Inflammatory macrophage treated with lipopolysaccharide for 1 hour (primary cell): ENCODE measurements around the gene SERPINA12.
"Not testable (repeated sequence)": the region's sequence is repeated elsewhere in the genome, so short reads cannot be mapped to it uniquely, and the experiment has no call there.

ENCODE experiments used
- DNase-seq, 2 donors: peaks; one replicate each; pipeline ENCODE4 v3.0.0-alpha.2; 2020 to 2022

The SERPINA12 gene

DNA sequence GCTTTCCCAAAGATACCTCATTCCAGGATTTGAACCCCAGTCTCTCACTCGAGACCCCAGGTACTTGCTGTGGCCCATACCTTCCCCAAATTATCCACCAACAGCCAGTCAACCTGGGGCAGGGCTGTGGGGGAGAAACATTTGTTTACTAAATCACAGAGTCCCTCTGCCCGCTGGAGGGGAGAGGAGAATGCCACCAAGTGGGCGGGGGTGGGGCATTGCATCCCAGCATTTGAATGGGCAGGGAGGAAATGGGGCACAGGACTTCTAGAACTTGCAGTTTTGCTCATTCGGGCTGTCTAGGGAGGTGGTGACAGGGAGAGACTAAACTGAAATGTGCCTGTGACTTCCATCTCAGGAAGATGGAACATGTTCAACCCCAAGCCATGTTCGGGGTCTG lies 22.4 kb downstream of the SERPINA12 start:
- DNase-seq: no peak

DNA sequence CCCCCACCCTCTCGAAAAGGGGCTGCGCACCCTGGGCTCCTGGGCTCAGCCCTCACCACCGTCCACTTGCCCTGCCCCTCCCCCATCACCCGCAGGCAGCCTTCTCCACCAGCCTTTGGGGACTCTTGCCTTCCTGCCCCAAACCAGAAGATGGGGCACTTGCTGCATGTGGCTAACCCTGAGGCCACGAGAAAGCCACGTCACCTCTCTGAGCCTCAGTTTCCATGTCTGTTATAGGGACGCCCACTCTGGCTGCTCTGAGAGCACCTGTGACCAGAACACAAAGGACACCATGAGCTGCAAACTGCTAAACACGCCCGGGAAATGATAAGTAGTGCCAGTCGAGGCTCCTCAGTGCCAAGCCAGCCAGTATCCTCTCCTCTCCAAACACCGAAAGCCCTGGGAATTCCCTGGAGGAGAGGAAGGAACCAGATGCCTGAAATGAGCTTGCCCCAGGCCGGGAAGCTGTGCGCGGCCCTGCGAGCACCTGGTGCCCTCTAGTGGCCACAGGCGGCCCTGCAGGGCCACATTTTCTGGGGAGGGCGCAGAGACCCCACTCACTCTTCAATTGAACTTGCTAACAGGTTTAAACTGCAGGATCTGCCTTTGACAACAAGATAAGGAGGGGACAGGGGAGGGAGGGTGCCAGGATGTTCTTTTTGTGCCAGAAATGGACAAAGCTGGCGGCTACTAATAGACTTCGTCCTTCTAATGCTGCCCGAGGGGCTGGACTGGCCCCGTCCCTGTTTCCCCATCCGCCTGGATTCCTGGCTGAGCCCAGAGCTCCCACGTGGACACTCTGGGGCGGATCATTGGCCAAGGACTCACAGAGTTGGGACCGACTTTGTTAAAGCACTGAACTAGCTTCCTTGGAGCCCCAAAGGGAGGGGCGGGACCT lies 23.1 kb downstream of the SERPINA12 start:
- peak; percentile 60 to 63 for DNase-seq

DNA sequence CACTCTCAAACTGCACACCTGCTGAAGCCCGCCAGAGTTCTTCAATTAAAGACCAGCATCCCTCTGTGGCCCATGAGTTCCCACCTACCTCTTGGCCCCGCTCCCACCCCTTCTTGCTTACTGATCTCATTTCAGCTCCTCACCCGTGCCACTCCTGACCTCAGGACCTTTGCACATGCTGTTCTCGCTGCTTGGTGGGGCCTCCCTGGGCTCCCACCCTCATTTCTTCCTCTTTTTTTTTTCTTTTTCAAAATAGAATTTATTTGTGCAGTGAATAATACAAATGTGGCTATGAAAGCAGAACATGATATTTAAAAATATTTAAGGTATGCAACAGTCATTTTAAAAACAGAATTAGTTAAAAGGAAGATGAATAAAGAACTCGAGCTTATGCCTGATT lies 24.8 kb downstream of the SERPINA12 start:
- no peak for DNase-seq

DNA sequence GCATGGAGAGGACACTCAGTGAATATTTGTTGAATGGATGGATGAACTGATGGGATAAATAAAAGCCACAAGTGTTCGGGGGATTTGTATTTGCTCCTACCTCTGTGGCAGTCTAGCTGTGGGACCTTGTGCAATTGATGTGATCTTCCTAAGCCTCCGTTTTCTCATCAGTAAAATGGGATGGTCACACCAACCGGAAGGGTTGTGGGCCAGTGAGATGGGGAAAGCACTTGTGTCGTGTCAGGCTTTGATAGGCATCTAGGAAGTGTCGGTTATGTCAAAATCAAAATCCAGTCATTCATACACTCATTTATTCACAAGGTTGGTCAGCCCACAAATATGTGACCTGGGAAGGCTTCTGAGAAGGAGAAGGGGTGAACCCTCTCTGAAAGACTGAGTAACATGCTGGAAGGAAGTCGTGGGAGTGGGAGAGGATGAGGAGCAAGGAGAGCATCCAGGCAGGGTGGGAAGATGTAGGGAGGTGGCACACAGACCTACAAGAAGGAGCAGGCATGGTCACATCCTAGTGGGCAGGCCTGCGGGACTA lies 25.5 kb downstream of the SERPINA12 start:
- DNase-seq: peak in 1 of 2 donors; percentile 23

DNA sequence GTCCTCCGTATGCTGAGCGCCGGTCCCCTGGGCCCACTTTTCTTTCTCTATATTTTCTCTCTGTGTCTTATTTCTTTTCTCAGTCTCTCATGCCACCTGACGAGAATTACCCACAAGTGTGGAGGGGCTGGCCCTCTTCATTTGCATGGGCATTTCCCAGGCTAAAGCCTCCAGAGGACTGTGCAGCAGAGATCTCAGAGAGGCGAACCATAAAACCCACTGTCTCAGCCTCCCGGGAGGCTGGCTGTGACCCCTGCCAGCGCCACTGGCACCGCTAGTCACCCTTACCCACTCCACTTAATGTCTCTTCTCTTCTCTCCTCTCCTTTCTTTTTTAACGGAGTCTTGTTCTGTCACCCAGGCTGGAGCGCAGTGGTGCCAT lies 26.2 kb downstream of the SERPINA12 start:
- no peak for DNase-seq

DNA sequence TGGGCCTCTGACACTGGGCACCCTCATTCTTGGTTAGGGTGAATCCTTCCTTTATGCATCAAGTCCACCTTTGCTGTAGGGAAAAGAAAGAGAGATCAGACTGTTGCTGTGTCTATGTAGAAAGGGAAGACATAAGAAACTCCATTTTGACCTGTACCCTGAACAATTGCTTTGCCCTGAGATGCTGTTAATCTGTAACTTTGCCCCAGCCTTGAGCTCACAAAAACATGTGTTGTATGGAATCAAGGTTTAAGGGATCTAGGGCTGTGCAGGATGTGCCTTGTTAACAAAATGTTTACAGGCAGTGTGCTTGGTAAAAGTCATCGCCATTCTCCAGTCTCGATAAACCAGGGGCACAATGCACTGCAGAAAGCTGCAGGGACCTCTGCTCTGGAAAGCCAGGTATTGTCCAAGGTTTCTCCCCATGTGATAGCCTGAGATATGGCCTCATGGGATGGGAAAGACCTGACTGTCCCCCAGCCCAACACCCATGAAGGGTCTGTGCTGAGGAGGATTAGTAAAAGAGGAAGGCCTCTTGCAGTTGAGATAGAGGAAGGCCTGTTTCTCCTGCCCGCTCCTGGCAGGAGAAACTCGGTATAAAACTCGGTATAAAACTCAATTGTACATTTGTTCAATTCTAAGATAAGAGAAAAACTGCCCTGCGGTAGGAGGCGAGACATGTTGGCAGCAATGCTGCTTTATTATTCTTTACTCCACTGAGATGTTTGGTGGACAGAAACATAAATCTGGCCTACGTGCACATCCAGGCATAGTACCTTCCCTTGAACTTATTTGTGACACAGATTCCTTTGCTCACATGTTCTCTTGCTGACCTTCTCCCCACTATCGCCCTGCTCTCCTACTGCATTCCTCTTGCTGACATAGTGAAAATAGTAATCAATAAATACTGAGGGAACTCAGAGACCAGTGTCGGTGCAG lies 26.9 kb downstream of the SERPINA12 start:
- DNase-seq: not testable (repeated sequence)

DNA sequence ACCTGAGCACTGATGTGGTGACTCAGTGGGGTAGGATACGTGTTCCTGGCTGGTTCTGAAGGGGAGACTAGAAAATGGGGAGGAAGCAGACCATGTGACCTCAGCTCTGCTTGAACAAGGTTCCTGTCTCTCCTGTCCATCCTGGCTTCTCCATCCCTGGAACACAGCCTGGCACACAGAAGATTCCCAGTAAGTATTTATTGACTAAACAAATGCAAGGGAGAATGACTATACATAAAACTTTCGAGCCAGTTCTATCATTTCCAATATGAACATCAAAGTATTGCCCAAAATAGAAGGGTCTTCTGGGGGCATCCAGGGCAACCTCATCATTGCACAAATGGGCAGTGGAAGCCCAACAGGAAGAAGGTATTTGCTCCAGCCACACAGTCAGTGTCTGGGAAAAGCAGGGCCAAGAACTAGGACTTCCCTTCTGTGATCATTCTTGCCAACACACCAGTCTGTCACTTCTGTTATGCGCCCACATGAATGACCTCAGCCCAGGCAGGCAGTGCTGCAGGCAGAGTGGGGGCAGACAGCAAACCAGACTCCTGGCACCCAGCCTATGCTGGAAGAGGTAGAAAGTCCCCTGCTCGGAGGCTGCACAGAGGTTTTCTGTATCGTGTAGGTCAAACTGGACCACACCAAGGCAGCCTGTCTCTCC lies 27.7 kb downstream of the SERPINA12 start:
- peak; percentile 71 to 95 for DNase-seq

DNA sequence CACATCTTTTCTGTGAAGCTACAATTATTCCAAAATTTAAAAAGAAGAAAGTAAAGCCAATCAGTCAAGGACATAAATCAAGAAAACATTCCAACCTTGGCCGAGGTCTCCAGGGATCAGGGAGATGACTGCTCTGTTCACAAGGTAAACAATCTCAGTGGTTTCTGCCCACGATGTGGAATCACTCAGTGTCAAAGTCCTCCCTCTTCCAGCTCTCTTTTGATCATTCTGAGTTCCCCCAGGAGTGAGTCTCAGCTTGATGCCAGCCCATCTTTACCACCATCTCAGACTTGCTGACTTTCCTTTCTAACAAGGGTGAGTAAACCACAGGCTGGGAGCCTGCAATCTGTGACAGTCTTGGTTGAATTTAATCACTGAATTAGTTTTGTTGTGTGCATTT lies 28.5 kb downstream of the SERPINA12 start:
- no peak for DNase-seq

DNA sequence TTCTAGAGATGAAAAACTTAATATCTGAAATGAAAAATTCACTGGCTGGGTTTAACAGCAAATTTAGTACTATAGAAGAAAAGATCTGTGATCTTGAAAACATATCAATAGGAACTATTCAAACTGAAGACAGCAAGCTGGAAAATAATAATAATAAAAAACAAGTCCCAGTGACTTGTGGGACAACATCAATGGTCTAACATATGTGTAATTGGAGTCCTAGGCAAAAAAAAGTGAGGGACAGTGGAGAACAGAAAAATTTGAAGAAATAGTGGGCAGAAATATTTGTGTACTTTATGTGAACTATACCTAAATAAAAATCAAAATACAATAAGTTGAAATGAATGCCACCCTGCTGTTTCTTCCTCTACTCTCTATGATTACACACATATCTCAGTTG lies 30.8 kb downstream of the SERPINA12 start:
- no peak for DNase-seq

DNA sequence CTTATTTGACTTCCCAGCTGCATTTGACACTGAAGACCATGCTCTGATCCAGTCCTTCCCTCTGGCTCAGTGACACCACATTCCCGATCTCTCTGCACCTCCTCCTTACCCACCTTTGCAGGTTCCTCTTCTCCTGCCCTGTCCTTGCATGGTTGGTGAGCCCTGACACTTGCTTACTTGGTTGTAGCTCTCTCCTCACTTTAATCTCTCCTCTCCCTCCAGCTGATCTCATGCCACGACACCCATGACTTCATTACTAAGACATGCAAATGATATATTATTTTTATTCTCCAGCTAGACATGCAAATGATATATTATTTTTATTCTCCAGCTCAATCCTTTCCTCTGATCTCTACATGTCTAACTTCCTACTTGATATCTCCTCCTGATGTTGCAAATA lies 33.2 kb downstream of the SERPINA12 start, which contains the start of gene SERPINA9:
SERPINA9 (minus strand) TSS at position 175 of the 400 bp plus-strand sequence. CDS start 6,357 bp downstream, outside the sequence.
- no peak for DNase-seq

DNA sequence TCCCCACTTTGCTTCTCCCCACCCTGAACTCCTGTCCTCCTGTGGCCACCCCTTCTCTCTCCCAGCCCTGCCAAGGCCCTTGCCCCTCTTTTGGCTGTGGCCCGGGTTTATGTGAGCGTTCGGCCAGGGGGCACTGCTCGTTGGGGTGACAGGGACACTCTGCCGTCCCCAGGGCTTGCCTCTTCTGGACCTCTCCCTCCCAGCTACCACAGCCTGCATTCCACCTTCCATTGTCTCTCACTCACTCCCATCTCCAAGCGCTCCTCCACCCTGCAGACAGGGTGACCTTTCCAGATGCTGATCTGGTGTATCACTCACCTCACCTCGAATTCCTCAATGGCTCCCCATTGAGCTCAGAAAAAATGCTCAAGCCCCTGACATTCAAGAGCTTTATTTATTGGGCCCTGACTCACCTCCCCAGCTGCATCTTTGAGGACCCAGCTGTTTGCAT lies 34.7 kb downstream of the SERPINA12 start:
- no peak for DNase-seq

DNA sequence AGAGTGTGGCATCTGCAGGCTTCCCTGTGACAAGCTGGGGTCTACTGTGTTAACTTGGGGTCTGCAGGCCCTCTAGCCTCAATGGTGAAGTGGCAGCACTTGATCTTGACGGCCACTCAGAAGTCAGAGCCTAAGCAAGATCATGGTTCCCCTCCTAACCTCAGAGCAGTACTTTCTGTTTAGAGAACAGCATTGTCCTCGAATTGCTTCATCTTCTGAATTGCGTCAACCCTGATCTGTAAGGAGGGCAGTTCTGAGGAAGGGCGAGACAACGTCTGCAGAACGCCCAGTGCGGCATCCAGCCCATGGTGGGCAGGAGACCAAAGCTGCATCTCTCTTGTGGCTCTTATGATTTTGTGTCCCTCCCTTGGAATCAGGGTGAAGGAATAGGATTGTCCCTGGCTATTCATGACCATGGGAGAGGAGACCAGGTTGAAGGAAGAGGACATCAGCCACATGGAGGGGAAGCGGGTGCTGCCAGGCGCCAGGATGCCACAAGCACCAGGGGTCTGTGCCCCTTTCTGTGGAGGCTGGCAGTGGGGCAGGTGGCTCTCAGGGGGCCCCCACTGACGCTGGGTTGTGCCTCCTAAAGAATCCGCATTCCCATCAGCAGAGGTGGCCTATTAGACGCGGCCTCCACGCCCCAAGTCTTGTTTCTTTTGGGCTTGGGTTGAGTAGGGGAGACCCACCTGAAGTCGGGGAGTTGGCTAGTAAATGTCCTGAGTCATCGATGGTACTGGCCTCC lies 35.4 kb downstream of the SERPINA12 start:
- peak; percentile 62 to 64 for DNase-seq

DNA sequence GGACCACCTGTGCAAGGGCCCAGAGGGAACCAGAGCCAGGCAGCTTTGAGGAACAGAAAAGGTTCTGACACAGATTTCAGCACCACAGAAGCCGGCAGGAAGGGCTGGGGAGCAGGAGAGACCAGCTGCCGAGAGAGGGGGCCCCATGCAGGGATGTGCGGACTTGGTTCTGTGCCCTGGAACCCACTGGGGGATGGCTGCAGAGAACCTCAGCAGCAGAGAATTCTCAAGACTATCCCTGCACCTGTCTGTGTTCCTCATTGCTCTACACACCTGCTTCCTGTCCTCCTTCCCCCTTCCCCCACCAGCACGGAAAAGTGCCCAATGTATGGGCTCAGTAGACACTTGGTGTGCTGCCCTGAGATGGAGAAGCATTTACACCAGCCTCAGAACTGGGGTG lies 36.4 kb downstream of the SERPINA12 start:
- no peak for DNase-seq

DNA sequence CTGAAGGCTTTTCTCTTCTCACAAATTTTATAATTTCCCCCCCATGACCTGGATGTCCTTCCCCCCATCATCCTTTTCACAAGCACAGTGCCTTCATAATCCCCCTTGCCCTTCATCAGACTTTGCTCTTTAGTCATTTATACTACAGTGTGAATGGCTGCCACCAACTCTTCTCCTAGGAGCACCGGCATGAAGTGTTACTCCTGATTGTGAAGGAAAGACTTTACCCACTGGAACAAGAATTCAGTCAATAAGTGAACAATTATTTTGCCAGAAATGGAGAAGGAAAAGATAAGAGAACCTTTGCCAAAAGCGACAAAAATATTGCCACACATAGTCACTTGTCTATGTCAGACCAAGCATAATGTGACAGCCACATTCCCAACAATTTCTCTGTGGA lies 38.2 kb downstream of the SERPINA12 start:
- DNase-seq: no peak

DNA sequence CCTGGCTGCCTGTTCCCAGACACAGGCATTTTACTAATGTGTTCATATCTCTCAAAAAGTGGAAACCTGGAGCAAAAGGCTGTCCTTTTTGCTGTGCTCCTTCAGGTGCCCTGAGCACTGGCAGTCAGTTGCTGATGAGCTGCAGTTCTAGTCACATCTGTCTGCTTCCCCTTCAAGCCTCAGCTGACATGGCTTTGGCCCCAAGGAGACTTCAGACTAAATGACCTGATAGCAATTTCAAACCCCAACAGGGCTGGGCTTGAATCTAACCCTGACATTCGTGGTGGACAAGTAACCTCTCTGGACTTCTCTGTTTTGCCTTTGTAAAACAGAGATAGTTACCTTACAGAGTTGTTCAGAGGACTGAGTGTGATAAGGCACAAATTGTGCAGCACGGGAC lies 39.0 kb downstream of the SERPINA12 start:
- DNase-seq: no peak

DNA sequence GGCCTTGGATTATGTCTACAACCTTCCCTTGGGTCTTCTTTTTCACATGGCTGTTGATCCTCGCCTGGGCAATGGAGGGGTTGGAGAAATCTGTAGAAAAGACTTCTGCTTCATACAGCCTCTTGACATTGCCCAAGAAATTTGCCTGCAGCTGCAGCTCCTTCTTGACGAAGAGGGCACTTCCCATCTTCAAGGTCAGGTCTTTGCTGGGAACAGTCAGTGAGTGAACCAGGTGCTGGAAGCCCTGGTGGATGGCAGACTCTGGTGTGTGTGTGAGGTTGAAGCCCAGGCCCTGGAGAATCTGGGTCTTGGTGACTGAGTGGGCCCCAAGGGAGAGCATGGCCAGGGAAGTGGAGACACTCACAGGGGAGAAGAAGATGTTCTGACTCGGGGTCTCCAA lies 40.0 kb downstream of the SERPINA12 start:
- no peak for DNase-seq

DNA sequence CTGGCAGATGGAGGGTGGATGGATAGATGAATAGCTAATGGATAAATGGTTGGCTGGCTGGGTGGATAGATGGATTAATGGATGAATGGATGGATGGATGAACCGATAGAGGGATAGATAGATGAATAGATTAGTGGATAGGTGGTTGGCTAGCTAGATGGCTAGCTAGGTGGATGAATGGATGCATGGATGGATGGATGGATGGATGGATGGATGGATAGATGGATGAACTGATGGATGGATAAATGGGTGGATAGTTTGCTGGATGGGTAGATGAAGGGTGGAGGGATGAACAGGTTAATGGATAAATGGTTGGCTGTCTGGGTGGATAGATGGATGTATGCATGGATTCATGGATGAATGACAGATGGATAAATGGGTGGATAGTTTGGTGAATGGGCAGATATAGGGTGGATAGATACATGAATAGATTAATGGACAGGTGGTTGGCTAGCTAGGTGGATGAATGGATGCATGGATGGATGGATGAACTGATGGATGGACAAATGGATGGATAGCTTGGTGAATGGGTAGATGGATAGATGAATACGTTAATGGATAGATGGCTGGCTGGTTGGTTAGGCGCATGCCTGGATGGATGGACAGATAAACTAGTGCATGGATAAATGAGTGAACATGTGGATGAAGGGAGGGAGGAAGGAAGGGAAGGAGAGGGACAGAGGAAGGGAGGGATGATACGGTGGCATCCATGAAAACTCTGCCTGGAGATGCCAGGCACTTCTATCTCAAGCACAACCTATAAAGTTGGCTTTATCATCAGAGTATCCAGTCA lies 41.3 kb downstream of the SERPINA12 start:
- no peak for DNase-seq

DNA sequence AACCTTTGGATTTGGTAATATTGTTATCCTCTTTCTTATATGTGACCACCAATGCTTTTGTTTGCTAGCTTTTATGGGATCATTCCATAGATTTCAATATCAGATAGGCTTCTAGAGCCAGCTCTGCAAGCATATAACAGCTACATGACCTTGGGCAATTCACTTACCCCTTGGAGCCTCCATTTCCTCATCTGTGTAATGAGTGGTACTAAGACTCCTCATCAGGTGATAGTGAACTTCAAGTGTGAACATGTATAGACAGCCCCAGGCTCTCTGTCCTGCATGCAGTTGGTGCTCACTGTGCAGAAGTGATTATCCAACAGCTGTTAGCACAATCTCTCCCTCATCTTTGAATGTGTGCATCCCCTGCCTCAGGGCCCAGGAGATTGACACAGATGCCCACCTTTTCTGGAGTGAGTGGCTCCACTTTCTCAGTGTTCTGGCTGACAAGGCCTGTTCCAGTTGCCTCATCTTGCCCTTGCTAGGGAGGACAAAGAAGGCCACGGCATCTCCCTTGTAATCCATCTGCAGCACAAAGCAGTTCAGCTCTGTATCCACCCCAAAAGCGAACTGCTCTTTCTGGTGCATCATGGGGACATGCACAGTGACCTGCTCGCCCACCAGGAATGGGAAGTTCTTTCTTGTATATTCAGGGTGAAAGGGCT lies 42.4 kb downstream of the SERPINA12 start:
- DNase-seq: no peak

DNA sequence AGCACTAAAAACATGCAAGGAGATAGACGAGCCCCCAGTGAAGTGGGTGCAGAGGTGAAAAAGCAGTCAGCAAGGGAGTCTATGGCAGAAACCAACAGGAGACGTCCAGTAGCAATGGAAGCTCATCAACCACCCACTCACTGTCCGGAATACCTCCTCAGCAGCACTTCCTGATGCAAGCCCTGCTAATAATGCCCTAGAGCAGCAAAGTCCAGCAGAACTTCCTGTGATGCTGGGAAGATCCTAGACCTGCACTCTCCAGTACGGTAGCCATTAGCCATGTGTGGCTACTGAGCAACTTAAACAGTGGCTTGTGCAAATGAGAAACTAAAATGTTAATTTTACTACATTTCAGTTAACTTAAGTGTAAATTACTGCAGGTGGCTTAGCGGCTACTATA lies 44.2 kb downstream of the SERPINA12 start:
- no peak for DNase-seq

DNA sequence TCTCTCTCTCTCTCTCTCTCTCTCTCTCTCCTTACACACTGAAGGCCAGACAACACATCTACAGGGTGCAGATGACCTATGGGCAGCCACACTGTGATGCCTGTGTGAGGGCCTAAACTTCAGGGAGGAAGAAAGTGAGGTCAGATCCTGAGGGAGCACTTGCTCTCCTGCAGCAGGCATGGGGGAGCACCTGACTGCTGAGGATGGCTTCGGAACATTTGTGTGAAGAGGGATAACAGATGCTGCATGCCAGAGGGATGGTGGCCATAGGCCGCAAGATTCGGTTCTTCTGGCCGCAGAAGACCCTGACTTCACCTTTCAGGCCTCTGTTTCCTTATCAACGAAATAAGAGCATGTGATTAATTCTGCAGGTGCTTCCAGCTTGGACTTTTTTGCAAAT lies 45.0 kb downstream of the SERPINA12 start:
- DNase-seq: no peak
